Measurements from ENCODE around the gene ZFP92. TPM values are rescaled to one million over a fixed set of nuclear protein-coding genes. Genes with fewer than 3 reads are reported as not detected.

Gene ZFP92
- total and polyA plus RNA-seq, 2 of the 8 experiments (the other 6 are each of a cell fraction or from before 2014, with no cell fraction given) = 0.14 to 0.41 TPM

DNA sequence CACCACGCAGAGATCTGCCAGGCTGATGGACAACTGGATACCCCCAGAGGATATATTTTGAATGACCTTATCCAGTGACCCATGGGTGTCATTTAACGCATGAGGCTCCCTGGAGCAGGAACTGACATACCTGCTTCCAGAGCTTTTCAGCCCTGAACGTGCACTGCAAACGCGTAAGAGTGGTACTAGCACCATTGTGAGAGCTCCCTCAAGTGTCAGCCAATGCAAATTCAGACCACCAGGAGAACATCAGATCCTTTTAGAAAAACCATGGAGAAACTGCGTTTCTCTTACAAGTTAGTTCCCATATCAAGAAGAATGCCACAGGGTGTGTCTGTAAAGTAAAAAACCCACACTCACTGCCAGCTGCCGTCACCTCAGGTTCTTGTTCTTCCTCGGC is 27.3 kb downstream of the ZFP92 start:
- no peak overlapping the region for H2BK15ac ChIP-seq (ENCODE audit: low read length)
- H2BK5ac ChIP-seq (ENCODE audit: low read depth, low read length) = no peak overlapping the region
- H3K36me3 ChIP-seq (ENCODE audit: control insufficient read depth in 2 of 4, insufficient read depth in 4 of 4, low read length in 3 of 4) = no peaks in the 10 kb centered on the region
- H2AK5ac ChIP-seq (ENCODE audit: low read depth, low read length) = no peak overlapping the region
- no peak overlapping the region for H3K9ac ChIP-seq (replicated peaks in 1 of 4; ENCODE audit: extremely low read depth in 1 of 4, low read depth in 3 of 4, low read length in 3 of 4)
- ChIA-PET POLR2A (ENCODE audit: partially characterized antibody) (interaction anchor here (0.6 to 0.7 kb wide), 2 partner anchors 203 to 400 kb away, joined by 3 read pairs; no protein-coding TSS in a partner anchor), CTCF (ENCODE audit: partially characterized antibody) (interaction anchor here (0.6 to 2.2 kb wide), 11 partner anchors 15 to 497 kb away, joined by 3 to 6 read pairs (median 4); no protein-coding TSS in a partner anchor)
- no peak overlapping the region for H3K18ac ChIP-seq (ENCODE audit: extremely low read depth, low read length)
- H4K20me1 ChIP-seq (replicated peaks in 1 of 2; ENCODE audit: control insufficient read depth in 1 of 2, insufficient read depth in 2 of 2, low read length in 2 of 2) = no peaks in the 10 kb centered on the region
- no peaks in the 10 kb centered on the region for H3K23me2 ChIP-seq (ENCODE audit: low read depth, low read length)
- H3K23ac ChIP-seq (ENCODE audit: insufficient read length) = no peak overlapping the region
- H3K4me3 ChIP-seq (ENCODE audit: extremely low read depth in 1 of 4, insufficient read depth in 2 of 4, low read depth in 3 of 4, low read length in 4 of 4) = no peak overlapping the region
- peak; percentile 97 for FAIRE-seq
- H3K27ac ChIP-seq (ENCODE audit: low read depth, low read length) = no peak overlapping the region
- H3K79me2 ChIP-seq (ENCODE audit: control insufficient read depth in 1 of 2, insufficient read depth in 2 of 2, low read length in 2 of 2) = no peaks in the 10 kb centered on the region
- H3K27me3 ChIP-seq (replicated peaks in 1 of 4; ENCODE audit: control insufficient read depth in 3 of 4, extremely low read depth in 1 of 4, insufficient read depth in 3 of 4, low read length in 3 of 4) = no peaks in the 10 kb centered on the region
- H3K9me3 ChIP-seq (ENCODE audit: insufficient read depth in 2 of 2, low read depth in 1 of 2, low read length in 1 of 2) = no peaks in the 10 kb centered on the region
- no peak overlapping the region for H2AFZ ChIP-seq (ENCODE audit: low read length)
- no peaks in the 10 kb centered on the region for H3K4me1 ChIP-seq (replicated peaks in 1 of 4; ENCODE audit: control insufficient read depth in 3 of 4, insufficient read depth in 4 of 4, low read length in 3 of 4)
- H2BK120ac ChIP-seq (replicated peaks; ENCODE audit: low read depth, low read length) = no peak overlapping the region
- H4K5ac ChIP-seq (ENCODE audit: insufficient read length, low read depth, low read length) = no peak overlapping the region
- no peak for DNase-seq (ENCODE audit: low read depth in 1 of 2, low spot score in 2 of 2)
- no peaks in the 10 kb centered on the region for H3K79me1 ChIP-seq (ENCODE audit: low read depth, low read length)
- no peak overlapping the region for H2BK12ac ChIP-seq (ENCODE audit: low read depth, low read length)
- H3K56ac ChIP-seq (replicated peaks; ENCODE audit: insufficient read length, low read depth, low read length) = no peak overlapping the region
- H2BK20ac ChIP-seq (ENCODE audit: low read length) = no peak overlapping the region
- no peak overlapping the region for H3K4me2 ChIP-seq (ENCODE audit: insufficient read depth in 1 of 2, low read depth in 2 of 2, low read length in 2 of 2)
- TF ChIP-seq CTCF (IDR thresholded peaks at IDR 0.05; ENCODE audit: control extremely low read depth in 1 of 3, insufficient read depth in 1 of 3, low read depth in 1 of 3, low read length in 3 of 3) = peak in 2 of 3 experiments; percentile 39 to 45; a peak in 3 of 4 replicates
- TF ChIP-seq SP4 (IDR thresholded peaks at IDR 0.05; ENCODE audit: low read length) = no peak
- peak; percentile 46 to 64; a peak in 3 of 4 replicates for TF ChIP-seq RAD21 (IDR thresholded peaks at IDR 0.05 in 1 of 2, conservative IDR thresholded peaks at IDR 0.05 in 1 of 2; ENCODE audit: low read depth in 2 of 2, low read length in 2 of 2)
- no peak overlapping the region for H3K14ac ChIP-seq (ENCODE audit: insufficient read length)
- H3K4ac ChIP-seq (replicated peaks; ENCODE audit: insufficient read length, low read depth, low read length) = no peak overlapping the region
- H4K8ac ChIP-seq (ENCODE audit: extremely low read depth, insufficient read depth, low read length) = no peak overlapping the region
- H4K91ac ChIP-seq (replicated peaks; ENCODE audit: insufficient read length, low read length) = no peak overlapping the region
- WGBS, 2 experiments (ENCODE audit: extremely low coverage in 1 of 2, insufficient coverage in 1 of 2, insufficient read length in 1 of 2, insufficient replicate concordance in 2 of 2, low coverage in 1 of 2, low lambda C conversion rate in 2 of 2, missing lambda C conversion rate in 1 of 2) = 50% methylated on average over 8 of the region's 8 CpGs; no CpG with 5 or more reads in 1 of the 2 experiments

Measured in H1 (cell line).